Mesendoderm (in vitro differentiated cells): ENCODE measurements around the gene ARHGAP1.

Source experiments
- DNase-seq: peaks from one replicate; pipeline ENCODE4 v3.0.0; 2013
- H2AK5ac ChIP-seq: 2 replicates; pipeline ENCODE4 v1.6.1; 2013; ENCODE audit warnings: low read length, inconsistent platforms
- H2BK120ac ChIP-seq: 2 replicates; pipeline ENCODE4 v1.6.1; 2013; ENCODE audit warnings: low read depth, mild to moderate bottlenecking, low read length, moderate library complexity, mixed read lengths
- H2BK15ac ChIP-seq: replicated peaks from 2 replicates; pipeline ENCODE4 v1.6.1; 2013; ENCODE audit warnings: low read depth, mild to moderate bottlenecking, moderate library complexity
- H2BK5ac ChIP-seq: 2 replicates; pipeline ENCODE4 v1.6.1; 2013; ENCODE audit warnings: low read length, inconsistent platforms
- H3K18ac ChIP-seq: 2 replicates; pipeline ENCODE4 v1.6.1; 2013; ENCODE audit warnings: mild to moderate bottlenecking, low read length, mixed read lengths
- H3K23ac ChIP-seq: one replicate; pipeline ENCODE4 v1.6.1; 2013; ENCODE audit warnings: low read length
- H3K27ac ChIP-seq: 2 replicates; pipeline ENCODE4 v1.5.1; 2013; ENCODE audit warnings: low read depth, mild to moderate bottlenecking, inconsistent platforms, low read length, moderate library complexity
- H3K27me3 ChIP-seq: 2 replicates; pipeline ENCODE4 v1.6.1; 2013; ENCODE audit warnings: low read length, control low read depth, mild to moderate bottlenecking, inconsistent platforms; ENCODE audit not compliant: insufficient read depth, poor library complexity
- H3K36me3 ChIP-seq: 2 replicates; pipeline ENCODE4 v1.6.1; 2013; ENCODE audit warnings: low read length, inconsistent platforms; ENCODE audit not compliant: control insufficient read depth, insufficient read depth
- H3K4ac ChIP-seq: one replicate; pipeline ENCODE4 v1.6.1; 2013; ENCODE audit warnings: low read depth, mild to moderate bottlenecking, low read length, moderate library complexity
- H3K4me1 ChIP-seq: 2 replicates; pipeline ENCODE4 v1.6.1; 2013; ENCODE audit warnings: low read depth, low read length, inconsistent platforms; ENCODE audit not compliant: control insufficient read depth
- H3K4me2 ChIP-seq: 2 replicates; pipeline ENCODE4 v1.6.1; 2013; ENCODE audit warnings: low read length
- H3K4me3 ChIP-seq: 2 replicates; pipeline ENCODE4 v1.5.1; 2013; ENCODE audit warnings: mild to moderate bottlenecking, low read length
- H3K56ac ChIP-seq: one replicate; pipeline ENCODE4 v1.6.1; 2013; ENCODE audit warnings: low read length
- H3K79me1 ChIP-seq: 2 replicates; pipeline ENCODE4 v1.6.1; 2013; ENCODE audit warnings: low read length, inconsistent platforms
- H3K79me2 ChIP-seq: 2 replicates; pipeline ENCODE4 v1.6.1; 2013; ENCODE audit warnings: mild to moderate bottlenecking, low read length; ENCODE audit not compliant: control insufficient read depth, insufficient read depth
- H3K9ac ChIP-seq: 2 replicates; pipeline ENCODE4 v1.6.1; 2013; ENCODE audit warnings: low read length, inconsistent platforms
- H4K5ac ChIP-seq: one replicate; pipeline ENCODE4 v1.6.1; 2013; ENCODE audit warnings: low read length
- H4K8ac ChIP-seq: one replicate; pipeline ENCODE4 v1.6.1; 2013; ENCODE audit warnings: low read depth, mild to moderate bottlenecking, control low read depth, low read length, moderate library complexity
- WGBS: extraction: QIAGEN DNeasy Blood & Tissue Kit; methylation state at CpG from one replicate; pipeline ENCODE4 v1.1.7; 2013; ENCODE audit warnings: low lambda C conversion rate, missing lambda C conversion rate; ENCODE audit not compliant: insufficient coverage; ENCODE audit errors: extremely low coverage; 5-methylcytosine and 5-hydroxymethylcytosine counted together

The ARHGAP1 gene

DNA sequence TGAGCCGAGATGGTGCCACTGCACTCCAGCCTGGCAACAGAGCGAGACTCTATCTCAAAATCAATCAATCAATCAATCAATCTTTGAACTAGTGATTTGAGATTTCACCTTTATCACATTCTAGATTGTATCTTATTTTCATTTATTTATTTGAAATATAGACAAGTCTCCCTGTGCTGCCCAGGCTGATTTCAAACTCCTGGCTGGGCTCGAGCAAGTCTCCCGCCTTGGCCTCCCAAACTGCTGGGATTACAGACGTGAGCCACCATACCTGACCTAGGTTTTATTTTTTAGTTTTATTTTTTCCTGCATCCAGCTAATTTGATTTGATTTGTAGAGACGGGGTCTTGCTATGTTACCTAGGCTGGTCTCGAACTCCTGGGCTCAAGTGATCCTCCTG, 35.7 kb upstream of the ARHGAP1 start:
- Histone ChIP-seq H3K4me1 (no peaks in the 10 kb centered on the region), H2BK120ac (no peak overlapping the region), H3K27ac (no peak overlapping the region), H3K23ac (no peak overlapping the region), H3K4me2 (no peak overlapping the region), H3K18ac (no peak overlapping the region), H2AK5ac (no peak overlapping the region), H3K79me1 (no peaks in the 10 kb centered on the region), H2BK5ac (no peak overlapping the region), H3K4me3 (no peak overlapping the region), H3K36me3 (peaks cover 2% of the 10 kb centered on the region), H3K27me3 (no peaks in the 10 kb centered on the region), H3K56ac (no peak overlapping the region), H3K79me2 (no peaks in the 10 kb centered on the region), H2BK15ac (no peak overlapping the region), H3K4ac (no peak overlapping the region), H4K8ac (no peak overlapping the region), H4K5ac (no peak overlapping the region), H3K9ac (no peak overlapping the region)
- WGBS: no CpG with 5 or more reads among the region's 7 CpGs
- DNase-seq: no peak

DNA sequence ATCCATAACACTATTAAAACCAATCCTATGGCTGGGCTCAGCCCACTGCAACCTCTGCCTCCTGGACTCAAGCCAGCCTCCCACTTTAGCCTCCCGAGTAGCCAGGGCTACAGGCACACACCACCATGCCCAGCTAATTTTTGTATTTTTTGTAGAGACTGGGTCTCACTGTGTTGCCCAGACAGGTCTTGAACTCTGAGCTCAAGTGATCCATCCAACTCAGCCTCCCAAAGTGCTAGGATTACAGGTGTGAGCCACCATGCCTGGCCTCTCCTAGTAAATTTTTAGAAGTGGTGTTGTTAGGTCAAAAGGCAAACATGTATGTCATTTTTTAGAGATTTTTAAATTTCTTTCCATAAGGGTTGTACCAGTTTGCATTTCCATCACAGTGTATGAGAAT, 32.8 kb upstream of the ARHGAP1 start:
- H3K27ac ChIP-seq: no peak overlapping the region
- H3K9ac ChIP-seq: no peak overlapping the region
- H3K4ac ChIP-seq: no peak overlapping the region
- no peak overlapping the region for H4K8ac ChIP-seq
- H3K79me1 ChIP-seq: no peaks in the 10 kb centered on the region
- no peak overlapping the region for H3K4me2 ChIP-seq
- no peak overlapping the region for H3K18ac ChIP-seq
- no peaks in the 10 kb centered on the region for H3K79me2 ChIP-seq
- no peak overlapping the region for H3K4me3 ChIP-seq
- H2BK120ac ChIP-seq: no peak overlapping the region
- no peaks in the 10 kb centered on the region for H3K4me1 ChIP-seq
- no peaks in the 10 kb centered on the region for H3K36me3 ChIP-seq
- H3K27me3 ChIP-seq: no peaks in the 10 kb centered on the region
- no peak overlapping the region for H3K23ac ChIP-seq
- no peak overlapping the region for H2AK5ac ChIP-seq
- WGBS: no CpG with 5 or more reads among the region's 1 CpG
- no peak overlapping the region for H3K56ac ChIP-seq
- H2BK15ac ChIP-seq: no peak overlapping the region
- H4K5ac ChIP-seq: no peak overlapping the region
- no peak for DNase-seq
- H2BK5ac ChIP-seq: no peak overlapping the region

DNA sequence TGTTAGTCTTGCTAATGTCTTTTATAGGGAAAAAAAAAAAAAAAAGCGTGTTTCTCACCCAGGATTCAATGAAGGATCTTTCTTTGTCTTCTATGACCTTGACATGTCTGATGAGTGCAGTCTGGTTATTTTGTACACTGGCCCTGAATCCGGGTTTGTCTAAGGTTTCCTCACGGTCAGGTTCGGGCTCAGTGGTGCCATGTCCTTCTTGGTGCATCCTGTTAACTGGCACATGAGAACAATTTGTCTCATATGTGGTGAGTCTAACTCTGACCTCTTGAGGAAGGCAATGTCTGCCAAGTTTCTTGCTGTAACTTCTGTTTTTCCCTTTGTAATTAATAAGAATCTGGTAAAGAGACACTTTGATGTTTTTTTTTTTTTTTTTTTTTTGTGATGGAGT, 31.1 kb upstream of the ARHGAP1 start:
- Histone ChIP-seq H4K5ac (no peak overlapping the region), H3K79me1 (no peaks in the 10 kb centered on the region), H3K4me3 (no peak overlapping the region), H3K18ac (no peak overlapping the region), H2BK5ac (no peak overlapping the region), H3K27ac (no peak overlapping the region), H3K23ac (no peak overlapping the region), H3K4me2 (no peak overlapping the region), H3K79me2 (no peaks in the 10 kb centered on the region), H2BK15ac (no peak overlapping the region), H3K56ac (no peak overlapping the region), H4K8ac (no peak overlapping the region), H2AK5ac (no peak overlapping the region), H3K4ac (no peak overlapping the region), H3K36me3 (no peaks in the 10 kb centered on the region), H2BK120ac (no peak overlapping the region), H3K9ac (no peak overlapping the region), H3K27me3 (no peaks in the 10 kb centered on the region), H3K4me1 (no peaks in the 10 kb centered on the region)
- WGBS: no CpG with 5 or more reads among the region's 4 CpGs
- DNase-seq: no peak

DNA sequence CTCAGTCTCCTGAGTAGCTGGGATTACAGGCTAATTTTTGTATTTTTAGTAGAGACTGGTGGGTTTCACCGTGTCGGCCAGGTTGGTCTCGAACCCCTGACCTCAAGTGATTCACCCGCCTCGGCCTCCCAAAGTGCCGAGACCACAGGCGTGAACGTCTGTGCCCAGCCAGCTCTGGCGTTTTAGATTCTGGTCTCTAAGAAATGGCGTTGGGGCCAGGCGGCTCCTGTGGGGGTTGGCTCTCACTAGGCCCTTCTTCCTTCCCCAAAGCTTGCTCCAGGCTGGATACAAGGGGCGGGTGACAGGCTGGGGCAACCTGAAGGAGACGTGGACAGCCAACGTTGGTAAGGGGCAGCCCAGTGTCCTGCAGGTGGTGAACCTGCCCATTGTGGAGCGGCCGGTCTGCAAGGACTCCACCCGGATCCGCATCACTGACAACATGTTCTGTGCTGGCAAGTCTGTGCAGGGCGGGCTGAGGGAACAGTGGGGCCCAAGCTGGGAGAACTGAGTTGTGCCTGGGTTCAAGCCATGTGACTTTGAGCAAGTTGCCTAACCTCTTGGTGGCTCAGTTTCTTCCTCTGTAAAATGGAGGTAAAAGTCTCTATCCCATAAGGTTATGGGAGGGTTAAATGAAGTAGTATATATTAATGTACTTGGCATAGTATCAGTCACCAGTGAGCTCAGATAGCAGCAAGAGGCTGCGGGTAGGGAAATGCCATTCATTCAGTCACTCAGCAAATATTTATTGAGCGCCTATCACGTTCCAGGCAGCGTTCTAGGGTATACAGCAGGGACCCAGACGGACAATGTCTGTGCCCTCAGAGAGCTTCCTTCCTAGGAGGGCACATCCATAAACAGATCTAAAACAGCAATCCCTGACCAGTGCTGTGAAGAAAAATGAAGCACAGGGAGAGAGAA, 28.9 kb upstream of the ARHGAP1 start:
- H3K18ac ChIP-seq: no peak overlapping the region
- no peaks in the 10 kb centered on the region for H3K79me2 ChIP-seq
- no peak overlapping the region for H4K8ac ChIP-seq
- H3K4ac ChIP-seq: no peak overlapping the region
- no peak overlapping the region for H3K56ac ChIP-seq
- no peak overlapping the region for H2BK120ac ChIP-seq
- H3K4me2 ChIP-seq: no peak overlapping the region
- H3K27me3 ChIP-seq: no peaks in the 10 kb centered on the region
- H3K9ac ChIP-seq: no peak overlapping the region
- no CpG with 5 or more reads among the region's 24 CpGs for WGBS
- no peak overlapping the region for H3K27ac ChIP-seq
- no peaks in the 10 kb centered on the region for H3K36me3 ChIP-seq
- no peak overlapping the region for H3K4me3 ChIP-seq
- DNase-seq: no peak
- no peaks in the 10 kb centered on the region for H3K79me1 ChIP-seq
- H2BK5ac ChIP-seq: no peak overlapping the region
- no peak overlapping the region for H2AK5ac ChIP-seq
- H3K4me1 ChIP-seq: no peaks in the 10 kb centered on the region
- no peak overlapping the region for H4K5ac ChIP-seq
- H3K23ac ChIP-seq: no peak overlapping the region
- no peak overlapping the region for H2BK15ac ChIP-seq

DNA sequence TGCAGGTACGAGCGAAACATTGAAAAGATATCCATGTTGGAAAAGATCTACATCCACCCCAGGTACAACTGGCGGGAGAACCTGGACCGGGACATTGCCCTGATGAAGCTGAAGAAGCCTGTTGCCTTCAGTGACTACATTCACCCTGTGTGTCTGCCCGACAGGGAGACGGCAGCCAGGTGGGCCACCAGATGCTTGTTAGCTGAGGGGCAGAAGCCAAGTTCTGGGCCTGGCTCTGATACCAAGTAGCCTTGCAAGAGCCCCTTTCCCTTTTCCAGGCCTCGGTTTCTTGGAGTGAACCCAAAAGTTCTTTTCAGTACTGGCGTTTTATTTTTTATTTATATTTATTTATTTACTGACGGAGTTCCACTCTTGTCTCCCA, 28.2 kb upstream of the ARHGAP1 start:
- Histone ChIP-seq H3K36me3 (no peaks in the 10 kb centered on the region), H3K9ac (no peak overlapping the region), H3K79me2 (no peaks in the 10 kb centered on the region), H3K23ac (no peak overlapping the region), H3K4ac (no peak overlapping the region), H3K4me1 (no peaks in the 10 kb centered on the region), H4K8ac (no peak overlapping the region), H3K27ac (no peak overlapping the region), H3K4me3 (no peak overlapping the region), H4K5ac (no peak overlapping the region), H2BK15ac (no peak overlapping the region), H2AK5ac (no peak overlapping the region), H3K18ac (no peak overlapping the region), H2BK5ac (no peak overlapping the region), H3K56ac (no peak overlapping the region), H3K79me1 (no peaks in the 10 kb centered on the region), H3K27me3 (no peaks in the 10 kb centered on the region), H2BK120ac (no peak overlapping the region), H3K4me2 (no peak overlapping the region)
- no CpG with 5 or more reads among the region's 9 CpGs for WGBS
- no peak for DNase-seq
